ENCODE data around the gene DOHH.

DNA sequence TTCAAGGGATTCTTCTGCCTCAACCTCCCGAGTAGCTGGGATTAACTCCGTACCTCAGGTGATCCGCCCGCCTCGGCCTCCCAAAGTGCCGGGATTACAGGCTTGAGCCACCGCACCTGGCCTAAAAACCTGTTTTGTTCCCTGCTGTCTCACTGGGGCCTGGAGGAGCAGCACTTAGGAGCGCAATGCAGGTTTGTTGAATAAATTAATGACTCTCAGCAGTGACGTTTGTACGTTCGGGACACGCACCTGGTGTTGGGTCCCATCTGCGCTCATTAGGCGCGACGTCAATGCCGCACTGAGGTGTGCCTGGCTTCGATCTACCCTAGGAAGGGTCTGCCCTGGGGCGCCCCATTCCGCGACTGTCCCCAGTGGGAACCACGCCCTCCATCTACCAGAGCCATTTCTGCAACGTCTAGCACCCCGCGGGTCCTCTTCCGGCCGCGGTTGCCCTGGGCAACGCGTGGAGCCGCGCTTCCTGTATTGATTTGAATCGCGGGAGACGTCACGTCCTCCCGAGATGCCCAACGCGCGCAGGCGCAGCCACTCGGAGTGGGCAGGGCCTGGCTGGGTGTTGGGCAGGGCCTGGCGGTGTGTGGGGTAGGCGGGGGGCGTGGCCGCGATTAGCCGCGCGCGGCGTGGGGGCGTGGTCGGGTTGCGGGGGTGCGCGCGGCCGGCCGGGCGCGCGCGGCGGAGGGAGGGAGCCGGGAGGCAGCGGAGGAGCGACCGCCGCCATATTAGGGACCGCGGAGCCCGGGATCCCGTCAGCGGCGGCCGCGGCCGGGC lies 5.3 kb upstream of the DOHH start, which contains the start of gene FZR1:
- TF ChIP-seq OTX1 (CRISPR knock-in tag; IDR thresholded peaks at IDR 0.05) = no peak
- TF ChIP-seq GTF2F1 (IDR thresholded peaks at IDR 0.05; ENCODE audit: low read depth, low read length) = no peak
- TF ChIP-seq GABPA (tag; conservative IDR thresholded peaks at IDR 0.05; ENCODE audit: low read depth) = peak; percentile 96
- TF ChIP-seq, protein P1, sequence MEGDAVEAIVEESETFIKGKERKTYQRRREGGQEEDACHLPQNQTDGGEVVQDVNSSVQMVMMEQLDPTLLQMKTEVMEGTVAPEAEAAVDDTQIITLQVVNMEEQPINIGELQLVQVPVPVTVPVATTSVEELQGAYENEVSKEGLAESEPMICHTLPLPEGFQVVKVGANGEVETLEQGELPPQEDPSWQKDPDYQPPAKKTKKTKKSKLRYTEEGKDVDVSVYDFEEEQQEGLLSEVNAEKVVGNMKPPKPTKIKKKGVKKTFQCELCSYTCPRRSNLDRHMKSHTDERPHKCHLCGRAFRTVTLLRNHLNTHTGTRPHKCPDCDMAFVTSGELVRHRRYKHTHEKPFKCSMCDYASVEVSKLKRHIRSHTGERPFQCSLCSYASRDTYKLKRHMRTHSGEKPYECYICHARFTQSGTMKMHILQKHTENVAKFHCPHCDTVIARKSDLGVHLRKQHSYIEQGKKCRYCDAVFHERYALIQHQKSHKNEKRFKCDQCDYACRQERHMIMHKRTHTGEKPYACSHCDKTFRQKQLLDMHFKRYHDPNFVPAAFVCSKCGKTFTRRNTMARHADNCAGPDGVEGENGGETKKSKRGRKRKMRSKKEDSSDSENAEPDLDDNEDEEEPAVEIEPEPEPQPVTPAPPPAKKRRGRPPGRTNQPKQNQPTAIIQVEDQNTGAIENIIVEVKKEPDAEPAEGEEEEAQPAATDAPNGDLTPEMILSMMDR (IDR thresholded peaks at IDR 0.05 in 2 of 3, conservative IDR thresholded peaks at IDR 0.05 in 1 of 3; ENCODE audit: insufficient read depth in 2 of 3, low read depth in 1 of 3, low read length in 3 of 3) = peak; percentile 1 to 16 (median 9); a peak in 1 of 6 replicates
- no peak for TF ChIP-seq GATAD2A (IDR thresholded peaks at IDR 0.05)
- no peak for TF ChIP-seq MYC (IDR thresholded peaks at IDR 0.05; ENCODE audit: low read depth, low read length)
- TF ChIP-seq MYC (CRISPR knock-in tag; IDR thresholded peaks at IDR 0.05; ENCODE audit: borderline replicate concordance, low read depth) = peak; percentile 51; the same call in 1 of the 2 replicates
- TF ChIP-seq ZKSCAN3 (CRISPR knock-in tag; IDR thresholded peaks at IDR 0.05) = no peak
- TF ChIP-seq NRF1 (conservative IDR thresholded peaks at IDR 0.05 in 1 of 2, IDR thresholded peaks at IDR 0.05 in 1 of 2) = peak; percentile 98
- peak; percentile 74 for TF ChIP-seq HDAC2 (IDR thresholded peaks at IDR 0.05)
- TF ChIP-seq MYBL2 (IDR thresholded peaks at IDR 0.05; ENCODE audit: low read depth) = peak; percentile 96
- peak; percentile 83; the same call in 1 of the 2 replicates for TF ChIP-seq MYBL2 (CRISPR knock-in tag; IDR thresholded peaks at IDR 0.05; ENCODE audit: borderline replicate concordance)
- TF ChIP-seq POLR2AphosphoS5 (IDR thresholded peaks at IDR 0.05; ENCODE audit: control insufficient read depth, insufficient read depth, low read depth, low read length) = peak; percentile 37; the same call in 1 of the 2 replicates
- TF ChIP-seq SPI1 (IDR thresholded peaks at IDR 0.05; ENCODE audit: borderline replicate concordance, low read depth, low read length) = peak; percentile 76
- TF ChIP-seq TCF7 (IDR thresholded peaks at IDR 0.05; ENCODE audit: borderline replicate concordance) = 0 out of 2 replicates have a peak, but pooled peaks have one; percentile 24
- TF ChIP-seq NFIC (IDR thresholded peaks at IDR 0.05) = no peak
